ENCODE measurements around the gene ACSL3.

Gene ACSL3

DNA sequence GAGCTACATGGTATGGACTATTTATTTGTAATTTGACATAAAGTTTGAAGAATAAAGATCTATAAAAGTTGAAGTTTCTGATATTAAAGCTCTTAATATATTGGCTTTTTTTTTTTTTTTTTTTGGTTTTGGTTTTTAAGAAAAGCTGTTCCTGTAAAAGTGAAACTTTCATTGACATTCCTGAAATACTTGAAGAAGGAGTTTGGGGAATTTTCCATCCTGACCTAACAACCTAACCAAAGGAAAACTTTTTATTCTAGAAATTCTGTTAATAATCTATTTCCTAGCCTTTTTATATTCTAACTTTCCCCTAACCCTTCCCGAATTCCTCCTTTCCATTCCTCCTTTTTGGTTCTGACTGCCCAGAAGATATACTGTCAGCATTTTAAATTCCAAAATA, 83.7 kb downstream of the ACSL3 start:
- no peak for DNase-seq

DNA sequence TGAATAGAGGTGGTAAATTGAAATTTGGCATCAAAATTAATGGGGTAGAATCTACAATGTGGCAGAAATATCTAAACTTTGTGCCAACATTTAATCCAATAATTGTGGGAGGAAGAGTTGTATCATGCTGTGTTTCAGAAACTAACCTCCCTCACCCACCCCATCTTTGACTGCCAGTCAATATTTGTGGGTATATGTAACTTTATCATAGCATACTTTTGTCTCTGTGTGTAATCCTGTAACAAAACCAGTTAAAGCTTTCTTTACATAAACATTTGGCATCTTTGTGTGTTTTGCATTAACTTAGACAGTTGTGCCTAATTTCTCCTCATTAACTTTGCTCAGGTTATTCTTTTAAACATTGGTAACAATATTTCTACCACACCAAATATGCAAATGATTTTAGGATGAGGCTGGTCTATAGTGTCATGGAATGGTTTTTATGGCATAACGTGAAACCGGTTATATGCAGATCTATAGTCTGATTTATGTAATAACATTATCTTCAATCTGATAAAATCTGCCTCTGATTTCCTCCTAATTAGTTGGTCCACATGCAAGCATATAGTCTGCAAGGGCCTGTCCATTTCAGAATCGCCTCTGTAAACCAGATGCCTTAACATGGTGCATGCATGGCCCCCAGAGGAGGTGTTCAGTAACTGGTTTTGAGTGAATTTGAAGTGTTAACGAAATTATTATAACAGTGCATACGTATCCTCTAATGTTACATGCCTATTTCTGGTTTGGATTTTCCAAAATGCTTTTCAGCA, 84.3 kb downstream of the ACSL3 start:
- DNase-seq = no peak

DNA sequence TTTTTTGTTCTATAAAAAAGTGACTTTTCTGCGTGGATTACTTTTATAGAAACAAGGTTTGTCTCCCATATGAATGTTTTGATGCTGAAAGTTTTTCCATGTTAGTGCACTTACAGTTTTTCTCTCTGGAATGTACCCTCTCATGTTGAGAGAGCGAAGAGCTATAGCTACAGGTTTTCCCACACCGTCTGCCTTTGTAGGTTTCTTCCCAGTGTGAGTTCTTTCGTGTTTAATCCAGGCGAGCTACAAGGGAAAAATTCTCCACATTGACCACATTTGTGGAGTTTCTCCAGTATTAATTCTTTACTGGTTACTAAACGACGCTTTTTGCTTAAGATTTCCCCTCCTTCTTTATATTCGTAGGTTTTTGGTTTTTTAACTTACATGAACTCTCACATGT, 85.1 kb downstream of the ACSL3 start:
- DNase-seq = no peak

DNA sequence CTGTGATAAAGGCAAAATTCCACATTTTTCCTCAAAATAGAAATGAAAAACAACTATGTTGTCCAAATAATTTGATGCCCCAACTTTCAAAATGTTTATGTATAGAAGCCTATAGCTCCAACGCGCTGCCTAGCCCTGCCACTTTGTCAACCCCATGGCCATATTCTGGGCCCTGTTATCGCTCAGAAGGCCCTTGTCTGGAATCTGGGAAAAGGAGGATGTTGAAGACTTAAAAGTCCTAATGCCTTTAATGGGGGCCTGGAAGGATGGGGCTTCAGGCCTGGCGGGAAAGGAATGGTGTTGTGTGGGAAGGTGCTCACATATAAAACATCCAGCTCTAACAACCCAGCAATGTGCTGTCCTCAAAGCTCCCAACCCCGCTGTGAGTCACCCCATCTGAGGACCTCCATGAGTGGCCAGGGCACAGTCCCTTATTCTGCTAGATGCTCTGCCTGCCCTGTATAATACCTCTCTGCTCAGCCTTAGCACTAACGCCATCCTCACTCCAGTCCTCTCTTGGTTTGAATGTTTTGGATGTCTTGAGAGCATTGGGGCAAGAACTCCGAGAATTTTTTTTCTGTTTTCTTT, 86.0 kb downstream of the ACSL3 start:
- DNase-seq = no peak

GRCh38 chr2:222949073-222949472, 88.2 kb downstream of the ACSL3 start:
- no peak for DNase-seq

DNA sequence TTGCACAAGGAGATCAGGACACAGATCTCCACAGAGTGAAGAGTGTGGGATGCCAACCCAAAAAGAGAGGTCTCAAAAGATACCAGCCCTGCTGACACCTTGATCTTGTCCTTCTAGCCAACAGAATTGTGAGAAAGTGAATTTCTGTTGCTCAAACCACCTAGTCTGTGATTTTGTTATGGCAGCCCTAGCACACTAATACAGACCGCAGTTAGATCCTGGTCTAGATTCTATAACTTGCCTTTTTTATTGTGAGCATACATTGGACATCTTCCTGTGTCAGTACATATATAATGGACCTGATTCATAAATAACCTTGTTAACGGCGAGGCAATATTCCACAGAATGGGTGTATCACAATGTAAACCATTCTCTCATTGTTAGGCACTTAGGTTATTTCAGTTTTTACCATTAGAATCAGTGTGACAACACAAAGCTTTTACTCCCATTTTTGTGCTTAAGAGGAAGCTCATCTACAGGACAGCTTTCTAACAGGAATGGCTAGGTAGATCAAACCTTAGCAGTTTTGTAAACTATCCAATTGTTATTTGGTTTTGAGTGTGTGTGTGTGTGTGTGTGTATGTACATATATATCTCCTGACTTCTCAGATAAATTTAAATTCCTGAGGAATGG, 89.0 kb downstream of the ACSL3 start:
- DNase-seq = no peak

DNA sequence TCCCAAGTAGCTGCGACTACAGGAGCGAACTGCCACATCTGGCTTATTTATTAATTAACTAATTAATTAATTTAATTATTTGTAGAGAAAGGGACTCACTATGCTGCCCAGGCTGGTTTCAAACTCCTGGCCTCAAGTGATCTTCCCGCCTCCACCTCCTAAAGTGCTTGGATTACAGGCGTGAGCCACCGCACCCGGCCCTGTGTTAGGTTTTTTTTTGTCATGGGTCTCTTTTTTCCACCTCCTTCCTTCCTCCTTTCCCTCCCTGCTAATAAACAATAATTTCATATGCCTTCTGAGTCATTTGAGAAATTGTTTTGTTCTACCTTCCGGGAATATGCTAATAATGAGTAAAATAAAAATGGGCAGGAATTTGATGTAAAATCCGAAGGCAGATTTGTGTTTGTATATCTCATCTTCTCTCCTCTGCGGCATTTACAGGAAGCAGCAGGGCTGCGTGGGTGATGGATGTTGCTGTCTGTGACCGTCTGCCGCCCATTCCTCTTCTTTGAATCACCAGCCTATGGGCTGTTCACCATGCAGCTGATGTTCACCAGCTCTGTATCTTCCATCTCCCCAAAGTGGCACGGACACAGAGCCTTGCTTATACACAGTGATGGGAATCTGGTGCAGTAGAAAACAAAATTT, 89.9 kb downstream of the ACSL3 start:
- DNase-seq = no peak

DNA sequence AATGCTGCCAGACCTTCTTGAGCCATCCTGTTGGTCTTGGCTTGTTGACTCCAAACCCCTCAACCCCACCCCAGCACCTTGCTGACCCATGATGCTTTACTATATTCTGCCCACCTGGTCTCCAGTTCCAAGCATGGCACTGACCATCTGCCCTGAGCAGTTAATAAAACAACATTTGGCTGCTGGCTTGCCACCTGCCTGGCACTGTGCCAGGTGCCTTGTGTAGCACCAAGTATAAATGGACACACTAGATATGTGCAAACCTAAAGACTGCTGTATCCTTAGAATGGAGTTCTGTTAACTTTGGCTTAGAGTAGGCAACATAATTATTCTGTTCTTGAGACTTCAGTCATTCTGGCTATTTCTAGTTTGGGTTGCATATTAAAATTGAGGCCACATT, 91.4 kb downstream of the ACSL3 start:
- DNase-seq = no peak

- DNase-seq = no peak
These were observed 94.2 kb downstream of the ACSL3 start for GRCh38 chr2:222955008-222955407.

GRCh38 chr2:222959358-222959757, 98.5 kb downstream of the ACSL3 start:
- DNase-seq = no peak

GRCh38 chr2:222960126-222960525, 99.3 kb downstream of the ACSL3 start:
- DNase-seq = no peak

DNA sequence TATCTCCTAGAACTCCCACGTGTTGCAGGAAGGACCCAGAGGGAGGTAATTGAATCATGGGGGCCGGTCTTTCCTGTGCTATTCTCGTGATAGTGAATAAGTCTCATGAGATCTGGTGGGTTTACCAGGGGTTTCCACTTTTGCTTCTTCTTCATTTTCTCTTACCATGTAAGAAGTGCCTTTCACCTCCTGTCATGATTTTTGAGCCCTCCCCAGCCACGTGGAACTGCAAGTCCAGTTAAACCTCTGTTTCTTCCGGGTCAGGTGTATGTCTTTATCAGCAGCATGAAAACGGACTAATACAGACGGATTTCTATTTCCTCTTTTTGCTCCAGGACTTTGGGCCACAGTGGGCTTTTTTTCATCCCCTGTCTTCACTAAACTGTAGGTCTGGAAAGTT, 102.8 kb downstream of the ACSL3 start:
- no peak for DNase-seq

GRCh38 chr2:222964376-222965031, 103.7 kb downstream of the ACSL3 start:
- no peak for DNase-seq

DNA sequence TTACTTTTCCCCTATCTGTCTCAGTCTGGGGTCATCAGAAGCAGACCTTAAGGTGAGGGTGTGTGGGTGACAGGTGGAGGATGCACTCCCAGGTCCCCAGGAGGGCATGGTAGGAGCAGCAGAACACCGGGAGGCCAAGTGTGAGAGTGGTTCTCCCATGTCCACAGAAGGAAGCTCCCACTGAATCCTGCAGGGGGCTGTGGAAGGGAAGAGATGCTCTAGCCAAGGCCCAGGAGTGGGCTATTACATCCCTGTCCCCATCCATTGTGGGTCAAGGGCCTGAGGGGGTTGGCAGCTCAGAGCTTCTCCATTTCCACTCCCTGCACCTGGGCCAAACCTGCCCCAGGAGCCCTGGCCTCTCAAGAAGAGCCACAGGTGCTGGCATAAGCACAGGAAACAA, 104.7 kb downstream of the ACSL3 start:
- DNase-seq = no peak

DNA sequence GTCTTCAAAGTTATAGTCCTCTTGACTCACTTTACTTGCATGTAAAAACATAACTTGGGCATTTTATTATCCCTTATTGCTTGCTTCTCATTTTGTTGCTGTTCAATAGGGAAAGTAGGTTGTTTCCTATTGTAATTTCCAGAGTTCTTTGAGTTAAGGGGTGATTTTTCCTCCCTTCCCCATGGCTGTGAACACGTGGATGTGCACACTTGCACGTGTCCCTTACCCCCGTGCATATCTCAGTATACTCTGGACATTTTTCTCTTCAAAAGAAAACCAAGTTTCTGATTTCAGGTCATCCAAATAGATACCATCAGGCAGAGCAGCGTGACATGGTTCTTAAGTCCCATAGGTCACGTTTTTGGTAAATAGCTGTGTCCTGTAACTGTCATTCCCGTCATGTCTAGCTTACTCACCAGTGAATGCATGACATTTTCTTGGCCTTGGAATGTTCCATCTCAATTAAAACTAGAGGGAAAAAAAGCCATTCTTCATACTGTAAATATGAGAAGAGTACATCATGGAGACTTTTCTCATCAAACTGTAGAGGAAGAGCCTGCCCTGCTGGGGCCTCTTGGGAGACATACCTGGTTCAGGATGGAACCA, 107.8 kb downstream of the ACSL3 start:
- no peak for DNase-seq

GRCh38 chr2:222969491-222969890, 108.7 kb downstream of the ACSL3 start:
- no peak for DNase-seq

GRCh38 chr2:222972420-222972819, 111.6 kb downstream of the ACSL3 start:
- DNase-seq = no peak

DNA sequence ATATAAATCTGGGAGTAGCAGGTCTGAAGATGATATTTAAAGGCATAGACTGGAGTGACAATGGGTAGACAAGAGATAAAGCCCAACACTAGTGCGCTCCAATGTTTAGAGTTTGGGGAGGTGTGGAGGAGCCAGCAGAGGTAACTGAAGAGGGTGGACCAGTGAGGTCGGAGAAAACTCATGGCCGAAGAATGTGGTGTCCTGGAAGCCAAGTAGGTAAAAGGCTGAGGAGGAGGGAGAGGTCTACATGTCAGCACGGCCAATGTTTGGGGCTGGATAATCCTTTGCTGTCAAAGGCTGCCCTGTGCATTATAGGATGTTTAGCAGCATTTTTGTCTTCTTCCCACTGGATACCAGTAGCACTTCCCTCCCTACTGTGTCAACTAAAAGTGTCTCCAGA, 112.4 kb downstream of the ACSL3 start:
- DNase-seq = no peak

- DNase-seq = no peak
These were observed 112.9 kb downstream of the ACSL3 start for GRCh38 chr2:222973733-222974132.

GRCh38 chr2:222976521-222977061, 115.8 kb downstream of the ACSL3 start:
- no peak for DNase-seq

DNA sequence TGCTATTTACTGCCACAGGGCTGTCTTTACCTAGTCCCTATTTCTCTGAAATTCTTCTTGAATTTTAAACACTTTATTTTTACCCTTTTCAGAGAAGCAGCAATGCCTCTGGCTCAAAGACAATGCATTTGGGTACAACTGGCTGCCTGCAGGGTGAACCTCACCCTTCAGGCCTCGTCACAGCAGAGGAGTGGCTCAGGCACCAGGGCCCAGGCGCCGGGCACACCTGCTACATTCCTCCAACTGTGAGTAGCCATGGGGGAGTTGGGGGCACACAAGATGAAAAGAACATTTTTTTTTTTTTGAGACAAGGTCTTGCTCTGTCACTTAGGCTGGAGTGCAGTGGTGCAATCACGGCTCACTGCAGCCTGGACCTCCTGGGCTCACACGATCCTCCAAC, 116.3 kb downstream of the ACSL3 start:
- DNase-seq = no peak

DNA sequence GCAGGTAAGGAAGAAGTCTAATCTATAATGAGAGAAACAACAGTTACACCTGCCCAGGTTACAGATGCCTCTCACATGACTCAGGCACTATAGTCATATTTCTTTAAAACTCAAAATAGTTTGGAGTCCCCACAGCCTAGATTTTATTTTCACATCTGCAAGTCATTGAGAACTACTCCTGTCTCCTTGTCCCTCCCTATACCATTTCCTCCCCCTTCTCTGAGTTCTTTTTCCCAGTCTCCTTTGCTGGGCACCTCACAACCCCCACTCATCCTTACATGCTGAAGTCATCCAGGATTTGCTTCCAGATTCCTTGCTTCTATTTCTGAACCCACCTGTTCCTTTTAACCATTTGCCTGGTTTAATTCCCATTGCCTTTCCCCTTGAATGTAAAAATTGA, 118.0 kb downstream of the ACSL3 start:
- DNase-seq = no peak

DNA sequence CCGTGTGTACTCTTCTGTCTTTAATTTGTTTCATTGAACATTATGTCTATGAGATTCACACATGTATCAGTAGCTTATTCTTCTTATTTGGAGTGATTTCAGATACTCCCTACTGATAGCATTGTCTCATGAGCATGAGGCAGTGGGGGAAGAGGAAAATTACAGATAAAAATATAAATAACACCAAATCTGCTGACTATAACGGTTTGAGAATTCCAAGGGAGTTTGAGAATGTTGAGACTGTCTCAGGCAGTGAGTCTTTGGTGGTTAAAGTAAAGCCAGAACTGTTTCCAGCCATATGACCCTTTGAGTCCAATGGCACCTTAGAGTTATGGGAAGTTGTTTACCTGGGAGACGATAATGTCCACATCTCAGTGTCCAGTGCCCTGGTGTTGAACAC, 118.6 kb downstream of the ACSL3 start:
- DNase-seq = no peak

All from bone marrow (tissue), 2 donors.